ENCODE results near the gene INSL6. TPM values are rescaled to one million over a fixed set of nuclear protein-coding genes. Genes with fewer than 3 reads are reported as not detected.
"Not testable (repeated sequence)": the region's sequence is repeated elsewhere in the genome, so short reads cannot be mapped to it uniquely, and the experiment has no call there.

INSL6 gene
- total and polyA plus RNA-seq, 2 experiments from 2014 or later = 0.52 TPM; not detected in 1

DNA sequence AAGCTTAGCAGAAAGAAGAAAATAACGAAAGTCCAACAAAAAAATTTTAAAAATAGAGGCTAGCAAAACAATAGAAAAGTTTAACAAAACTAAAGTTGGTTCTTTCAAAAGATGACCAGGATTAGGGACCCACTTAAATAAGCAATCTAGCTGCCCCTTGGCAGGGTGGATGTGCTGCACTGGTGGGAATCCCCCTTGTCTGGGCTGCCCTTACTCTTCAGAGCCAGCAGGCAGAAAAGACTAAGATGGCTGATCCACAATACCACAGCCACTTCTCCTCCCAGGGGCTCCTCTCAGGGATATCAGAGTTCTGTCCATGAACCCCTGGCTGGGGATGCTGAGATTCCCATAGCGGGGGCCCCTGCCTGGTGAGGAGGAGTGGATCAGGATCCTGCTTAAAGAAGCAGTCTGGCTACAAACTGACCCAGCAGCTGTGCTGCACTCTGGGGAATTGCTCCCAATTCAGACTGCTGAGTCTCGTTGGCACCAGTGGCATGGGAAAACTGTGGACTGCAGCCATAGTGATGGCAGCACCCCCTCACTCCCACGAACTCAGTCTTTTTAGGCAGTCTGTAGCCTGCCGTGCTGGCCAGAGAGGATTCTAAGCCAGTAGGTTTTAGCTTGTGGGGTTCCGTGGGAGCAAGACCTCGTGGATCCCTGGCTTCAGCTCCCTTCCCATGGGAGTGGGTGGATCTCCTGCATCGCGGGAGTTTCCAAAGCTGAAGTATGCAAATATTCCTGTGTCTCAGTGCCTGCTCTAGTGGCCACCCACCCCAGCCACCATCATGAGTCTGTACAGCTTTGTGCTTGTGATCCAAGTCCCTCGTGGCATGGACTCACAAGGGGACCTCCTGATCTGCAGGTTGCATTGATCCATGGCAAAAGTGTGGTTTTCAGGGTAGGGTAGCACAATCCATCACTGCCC, 2.9 kb upstream of the INSL6 start:
- Histone ChIP-seq H3K27ac (no peak overlapping the region), H3K4me3 (no peak overlapping the region), H3K36me3 (replicated peaks; ENCODE audit: insufficient read depth, low read depth) (no peaks in the 10 kb centered on the region), H3K9me3 (ENCODE audit: low read depth) (no peaks in the 10 kb centered on the region), H4K20me1 (ENCODE audit: insufficient read depth, poor library complexity, severe bottlenecking) (no peaks in the 10 kb centered on the region), H3K4me1 (ENCODE audit: insufficient read depth) (no peaks in the 10 kb centered on the region), H3K27me3 (no peaks in the 10 kb centered on the region), H3K79me2 (no peaks in the 10 kb centered on the region), H3K9me2 (replicated peaks; ENCODE audit: insufficient read depth) (no peaks in the 10 kb centered on the region), H3K4me2 (no peak overlapping the region), H2AFZ (no peak overlapping the region)
- no peak for TF ChIP-seq EZH2 (IDR thresholded peaks at IDR 0.05; ENCODE audit: borderline replicate concordance)
- no peak for TF ChIP-seq EZH2phosphoT487 (IDR thresholded peaks at IDR 0.05; ENCODE audit: low read depth, severe bottlenecking, unreplicated experiment)
- TF ChIP-seq, protein P1, sequence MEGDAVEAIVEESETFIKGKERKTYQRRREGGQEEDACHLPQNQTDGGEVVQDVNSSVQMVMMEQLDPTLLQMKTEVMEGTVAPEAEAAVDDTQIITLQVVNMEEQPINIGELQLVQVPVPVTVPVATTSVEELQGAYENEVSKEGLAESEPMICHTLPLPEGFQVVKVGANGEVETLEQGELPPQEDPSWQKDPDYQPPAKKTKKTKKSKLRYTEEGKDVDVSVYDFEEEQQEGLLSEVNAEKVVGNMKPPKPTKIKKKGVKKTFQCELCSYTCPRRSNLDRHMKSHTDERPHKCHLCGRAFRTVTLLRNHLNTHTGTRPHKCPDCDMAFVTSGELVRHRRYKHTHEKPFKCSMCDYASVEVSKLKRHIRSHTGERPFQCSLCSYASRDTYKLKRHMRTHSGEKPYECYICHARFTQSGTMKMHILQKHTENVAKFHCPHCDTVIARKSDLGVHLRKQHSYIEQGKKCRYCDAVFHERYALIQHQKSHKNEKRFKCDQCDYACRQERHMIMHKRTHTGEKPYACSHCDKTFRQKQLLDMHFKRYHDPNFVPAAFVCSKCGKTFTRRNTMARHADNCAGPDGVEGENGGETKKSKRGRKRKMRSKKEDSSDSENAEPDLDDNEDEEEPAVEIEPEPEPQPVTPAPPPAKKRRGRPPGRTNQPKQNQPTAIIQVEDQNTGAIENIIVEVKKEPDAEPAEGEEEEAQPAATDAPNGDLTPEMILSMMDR (IDR thresholded peaks at IDR 0.05; ENCODE audit: poor library complexity) = no peak
- 87% methylated on average over 10 of the region's 10 CpGs for WGBS (ENCODE audit: low lambda C conversion rate, missing lambda C conversion rate)
- DNase-seq (ENCODE audit: low spot score) = no peak

DNA sequence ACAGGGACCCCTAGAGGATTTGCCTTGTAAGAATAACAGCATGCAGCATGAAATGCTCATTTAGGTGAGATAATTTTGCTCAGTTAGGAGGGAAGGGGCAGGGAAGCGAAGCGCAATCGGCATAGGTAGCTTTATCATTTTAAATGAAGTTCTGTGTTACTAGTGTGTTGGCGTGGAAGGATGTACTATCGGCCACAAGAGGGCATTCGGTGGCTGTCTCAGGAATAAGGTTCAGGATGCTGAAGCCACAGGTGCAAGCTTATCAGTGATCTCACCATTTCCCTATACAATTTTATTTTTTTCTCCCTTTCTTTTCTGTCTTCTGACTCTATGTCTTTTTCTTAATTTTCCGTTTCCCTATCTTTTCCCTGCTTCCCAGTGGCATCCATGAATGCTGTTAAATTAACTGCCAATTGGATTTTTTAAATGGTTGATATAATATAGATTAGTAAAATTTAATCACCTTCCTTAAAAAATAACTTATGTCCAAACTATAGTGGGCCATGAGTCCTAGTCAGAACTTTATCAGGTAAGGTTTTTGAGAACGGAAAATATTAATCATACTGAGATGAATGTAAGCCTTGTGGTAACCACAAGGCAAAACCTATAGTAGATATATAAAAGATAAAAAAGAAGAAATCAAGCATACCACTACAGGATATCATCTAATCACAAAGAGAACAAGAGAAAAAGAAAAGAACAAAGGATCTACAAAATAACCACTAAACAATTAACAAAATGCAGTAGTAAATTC, 1.2 kb upstream of the INSL6 start:
- no peak overlapping the region for H2AFZ ChIP-seq

DNA sequence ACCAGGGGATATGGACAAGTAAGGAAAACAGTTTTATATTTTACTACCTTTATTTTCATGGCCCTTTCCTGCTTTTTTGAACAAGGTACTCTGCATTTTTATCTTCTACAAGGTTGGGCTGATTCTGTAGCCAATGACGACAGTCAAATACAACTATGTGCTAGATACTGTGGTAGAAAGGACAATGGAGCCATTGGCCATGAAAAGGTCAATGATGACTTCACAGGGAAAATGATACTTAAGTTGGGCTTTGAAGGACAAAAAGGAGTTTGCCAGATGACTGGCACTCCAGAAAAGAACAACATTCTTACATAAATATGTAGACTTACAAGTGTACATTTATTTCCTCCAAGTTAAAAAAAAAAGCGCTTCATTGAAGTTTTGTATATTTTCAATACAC, 663 bp downstream of the INSL6 start:
- H3K4me3 ChIP-seq = no peak overlapping the region
- no peaks in the 10 kb centered on the region for H3K9me3 ChIP-seq (ENCODE audit: low read depth)
- no peaks in the 10 kb centered on the region for H4K20me1 ChIP-seq (ENCODE audit: insufficient read depth, poor library complexity, severe bottlenecking)
- H3K9me2 ChIP-seq (replicated peaks; ENCODE audit: insufficient read depth) = no peaks in the 10 kb centered on the region
- H3K4me1 ChIP-seq (ENCODE audit: insufficient read depth) = no peaks in the 10 kb centered on the region
- no peaks in the 10 kb centered on the region for H3K27me3 ChIP-seq
- no peak for DNase-seq (ENCODE audit: low spot score)
- no peak overlapping the region for H2AFZ ChIP-seq
- TF ChIP-seq EZH2phosphoT487 (IDR thresholded peaks at IDR 0.05; ENCODE audit: low read depth, severe bottlenecking, unreplicated experiment) (no peak), EZH2 (IDR thresholded peaks at IDR 0.05; ENCODE audit: borderline replicate concordance) (no peak)
- TF ChIP-seq, protein P1 (IDR thresholded peaks at IDR 0.05; ENCODE audit: poor library complexity) = no peak
- no peak overlapping the region for H3K27ac ChIP-seq
- no peak overlapping the region for H3K4me2 ChIP-seq
- H3K36me3 ChIP-seq (replicated peaks; ENCODE audit: insufficient read depth, low read depth) = no peaks in the 10 kb centered on the region
- H3K79me2 ChIP-seq = no peaks in the 10 kb centered on the region
- 96% methylated on average over 2 of the region's 2 CpGs for WGBS (ENCODE audit: low lambda C conversion rate, missing lambda C conversion rate)

More for the DNA sequence above, 1.2 kb upstream of the INSL6 start:
- H4K20me1 ChIP-seq (ENCODE audit: insufficient read depth, poor library complexity, severe bottlenecking) = no peaks in the 10 kb centered on the region
- DNase-seq (ENCODE audit: low spot score) = peak; percentile 73
- H3K27ac ChIP-seq = no peak overlapping the region
- no peaks in the 10 kb centered on the region for H3K4me1 ChIP-seq (ENCODE audit: insufficient read depth)
- no peak overlapping the region for H3K4me3 ChIP-seq
- no peaks in the 10 kb centered on the region for H3K9me2 ChIP-seq (replicated peaks; ENCODE audit: insufficient read depth)
- H3K27me3 ChIP-seq = no peaks in the 10 kb centered on the region
- no peak for TF ChIP-seq EZH2phosphoT487 (IDR thresholded peaks at IDR 0.05; ENCODE audit: low read depth, severe bottlenecking, unreplicated experiment)
- TF ChIP-seq, protein P1 (IDR thresholded peaks at IDR 0.05; ENCODE audit: poor library complexity) = peak; percentile 72
- H3K9me3 ChIP-seq (ENCODE audit: low read depth) = no peaks in the 10 kb centered on the region
- no peaks in the 10 kb centered on the region for H3K36me3 ChIP-seq (replicated peaks; ENCODE audit: insufficient read depth, low read depth)
- no peaks in the 10 kb centered on the region for H3K79me2 ChIP-seq
- 42% methylated on average over 8 of the region's 8 CpGs for WGBS (ENCODE audit: low lambda C conversion rate, missing lambda C conversion rate)
- no peak overlapping the region for H3K4me2 ChIP-seq

DNA sequence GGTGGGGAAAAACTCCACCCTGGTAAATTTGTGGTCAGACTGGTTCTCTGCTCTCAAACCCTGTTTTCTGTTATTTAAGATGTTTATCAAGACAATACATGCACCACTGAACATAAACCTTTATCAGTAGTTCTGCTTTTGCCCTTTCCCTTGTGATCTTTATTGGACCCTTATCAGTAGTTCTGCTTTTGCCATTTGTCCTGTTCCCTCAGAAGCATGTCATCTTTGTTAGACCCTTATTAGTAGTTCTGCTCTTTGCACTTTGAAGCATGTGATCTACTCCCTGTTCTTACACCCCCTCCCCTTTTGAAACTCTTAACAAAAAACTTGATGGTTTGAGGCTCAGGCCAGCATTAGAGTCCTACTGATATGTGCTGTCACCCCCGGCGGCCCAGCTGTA, 4.8 kb downstream of the INSL6 start:
- not testable (repeated sequence) for H3K79me2 ChIP-seq; H3K4me1 ChIP-seq (ENCODE audit: insufficient read depth); H3K4me3 ChIP-seq; H3K9me2 ChIP-seq (replicated peaks; ENCODE audit: insufficient read depth); H3K4me2 ChIP-seq; H4K20me1 ChIP-seq (ENCODE audit: insufficient read depth, poor library complexity, severe bottlenecking); H2AFZ ChIP-seq; H3K9me3 ChIP-seq (ENCODE audit: low read depth); H3K27me3 ChIP-seq; DNase-seq (ENCODE audit: low spot score); H3K27ac ChIP-seq; H3K36me3 ChIP-seq (replicated peaks; ENCODE audit: insufficient read depth, low read depth)
- 79% methylated on average over 2 of the region's 2 CpGs for WGBS (ENCODE audit: low lambda C conversion rate, missing lambda C conversion rate)

Data from hepatocyte (in vitro differentiated cells).